Keratinocyte (primary cell): ENCODE results near the gene VAMP5.

Experiments
- EZH2 ChIP-seq: IDR thresholded peaks from one replicate; pipeline ENCODE4 v1.6.1; 2012; ENCODE audit warnings: inconsistent platforms, mild to moderate bottlenecking, low read length, moderate library complexity
- TF ChIP-seq, protein P1 (sequence below), 3 experiments: IDR thresholded peaks in 1 of 3; conservative IDR thresholded peaks in 1 of 3; optimal IDR thresholded peaks in 1 of 3; 2 replicates in 2 of 3; 3 replicates in 1 of 3; pipeline versions ENCODE3 to v1.5.1; 2011; ENCODE audit warnings: low read length in 3 of 3, mild to moderate bottlenecking in 3 of 3, moderate library complexity in 2 of 3, control low read depth in 1 of 3, inconsistent platforms in 1 of 3; ENCODE audit not compliant: insufficient read depth in 2 of 3; ENCODE audit errors: extremely low read depth in 1 of 3

- TF ChIP-seq, protein P1, sequence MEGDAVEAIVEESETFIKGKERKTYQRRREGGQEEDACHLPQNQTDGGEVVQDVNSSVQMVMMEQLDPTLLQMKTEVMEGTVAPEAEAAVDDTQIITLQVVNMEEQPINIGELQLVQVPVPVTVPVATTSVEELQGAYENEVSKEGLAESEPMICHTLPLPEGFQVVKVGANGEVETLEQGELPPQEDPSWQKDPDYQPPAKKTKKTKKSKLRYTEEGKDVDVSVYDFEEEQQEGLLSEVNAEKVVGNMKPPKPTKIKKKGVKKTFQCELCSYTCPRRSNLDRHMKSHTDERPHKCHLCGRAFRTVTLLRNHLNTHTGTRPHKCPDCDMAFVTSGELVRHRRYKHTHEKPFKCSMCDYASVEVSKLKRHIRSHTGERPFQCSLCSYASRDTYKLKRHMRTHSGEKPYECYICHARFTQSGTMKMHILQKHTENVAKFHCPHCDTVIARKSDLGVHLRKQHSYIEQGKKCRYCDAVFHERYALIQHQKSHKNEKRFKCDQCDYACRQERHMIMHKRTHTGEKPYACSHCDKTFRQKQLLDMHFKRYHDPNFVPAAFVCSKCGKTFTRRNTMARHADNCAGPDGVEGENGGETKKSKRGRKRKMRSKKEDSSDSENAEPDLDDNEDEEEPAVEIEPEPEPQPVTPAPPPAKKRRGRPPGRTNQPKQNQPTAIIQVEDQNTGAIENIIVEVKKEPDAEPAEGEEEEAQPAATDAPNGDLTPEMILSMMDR (optimal IDR thresholded peaks at IDR 0.05 in 1 of 3, IDR thresholded peaks at IDR 0.05 in 1 of 3, conservative IDR thresholded peaks at IDR 0.05 in 1 of 3; ENCODE audit: extremely low read depth in 1 of 3, insufficient read depth in 2 of 3, low read length in 3 of 3) = no peak
- TF ChIP-seq EZH2 = no peak
These were observed at the start of gene VAMP5 for GRCh38 chr2:85584354-85584856.
